Parathyroid adenoma (tissue), 2 donors: ENCODE results near the gene TRMT44.
A peak's percentile ranks its signal among the peaks of the same experiment; 100 is the strongest.

Source experiments
- H2AFZ ChIP-seq: fragments of 300-600 bp; sonication (generic); one replicate; pipeline ENCODE4 v1.7.0; 2017; ENCODE audit warnings: antibody characterized with exemption, mild to moderate bottlenecking
- H3K27ac ChIP-seq: fragments of 300-600 bp; sonication (generic); one replicate; pipeline ENCODE4 v1.7.0; 2017
- H3K27me3 ChIP-seq: fragments of 300-600 bp; sonication (generic); one replicate; pipeline ENCODE4 v1.7.0; 2017; ENCODE audit warnings: low read length; ENCODE audit not compliant: control insufficient read depth, insufficient read depth
- H3K36me3 ChIP-seq: fragments of 300-600 bp; sonication (generic); one replicate; pipeline ENCODE4 v1.7.0; 2017; ENCODE audit warnings: low read length; ENCODE audit not compliant: control insufficient read depth, insufficient read depth
- H3K4me1 ChIP-seq: fragments of 300-600 bp; sonication (generic); one replicate; pipeline ENCODE4 v1.7.0; 2017; ENCODE audit warnings: control low read depth
- H3K4me2 ChIP-seq: fragments of 300-600 bp; sonication (generic); one replicate; pipeline ENCODE4 v1.7.0; 2017; ENCODE audit warnings: low read length
- H3K4me3 ChIP-seq: fragments of 300-600 bp; sonication (generic); one replicate; pipeline ENCODE4 v1.7.0; 2017; ENCODE audit warnings: low read depth, low read length
- H3K79me2 ChIP-seq: fragments of 300-600 bp; sonication (generic); one replicate; pipeline ENCODE4 v1.7.0; 2017; ENCODE audit warnings: control low read depth
- H3K9ac ChIP-seq: fragments of 300-600 bp; sonication (generic); one replicate; pipeline ENCODE4 v1.7.0; 2017; ENCODE audit warnings: mild to moderate bottlenecking
- H3K9me3 ChIP-seq: fragments of 300-600 bp; sonication (generic); one replicate; pipeline ENCODE4 v1.7.0; 2017; ENCODE audit warnings: low read length; ENCODE audit not compliant: control insufficient read depth
- TF ChIP-seq, protein P1 (sequence below): fragments of 300-600 bp; sonication (generic); IDR thresholded peaks from one replicate; pipeline ENCODE4 v1.7.0; 2017; ENCODE audit warnings: antibody characterized with exemption, mild to moderate bottlenecking
- donor health status: primary hyperparathyroidism.

TRMT44 gene

GRCh38 chr4:8422327-8422726 lies 18.2 kb upstream of the TRMT44 start:
- Histone ChIP-seq H3K27me3 (no peaks in the 10 kb centered on the region), H3K9me3 (no peaks in the 10 kb centered on the region), H3K9ac (no peak overlapping the region), H2AFZ (no peak overlapping the region), H3K27ac (no peak overlapping the region), H3K36me3 (no peaks in the 10 kb centered on the region), H3K79me2 (no peaks in the 10 kb centered on the region), H3K4me2 (no peak overlapping the region), H3K4me1 (no peaks in the 10 kb centered on the region), H3K4me3 (no peak overlapping the region)
- TF ChIP-seq, protein P1, sequence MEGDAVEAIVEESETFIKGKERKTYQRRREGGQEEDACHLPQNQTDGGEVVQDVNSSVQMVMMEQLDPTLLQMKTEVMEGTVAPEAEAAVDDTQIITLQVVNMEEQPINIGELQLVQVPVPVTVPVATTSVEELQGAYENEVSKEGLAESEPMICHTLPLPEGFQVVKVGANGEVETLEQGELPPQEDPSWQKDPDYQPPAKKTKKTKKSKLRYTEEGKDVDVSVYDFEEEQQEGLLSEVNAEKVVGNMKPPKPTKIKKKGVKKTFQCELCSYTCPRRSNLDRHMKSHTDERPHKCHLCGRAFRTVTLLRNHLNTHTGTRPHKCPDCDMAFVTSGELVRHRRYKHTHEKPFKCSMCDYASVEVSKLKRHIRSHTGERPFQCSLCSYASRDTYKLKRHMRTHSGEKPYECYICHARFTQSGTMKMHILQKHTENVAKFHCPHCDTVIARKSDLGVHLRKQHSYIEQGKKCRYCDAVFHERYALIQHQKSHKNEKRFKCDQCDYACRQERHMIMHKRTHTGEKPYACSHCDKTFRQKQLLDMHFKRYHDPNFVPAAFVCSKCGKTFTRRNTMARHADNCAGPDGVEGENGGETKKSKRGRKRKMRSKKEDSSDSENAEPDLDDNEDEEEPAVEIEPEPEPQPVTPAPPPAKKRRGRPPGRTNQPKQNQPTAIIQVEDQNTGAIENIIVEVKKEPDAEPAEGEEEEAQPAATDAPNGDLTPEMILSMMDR: no peak

- Histone ChIP-seq H3K27ac (no peak overlapping the region), H2AFZ (no peak overlapping the region), H3K27me3 (no peaks in the 10 kb centered on the region), H3K4me1 (no peaks in the 10 kb centered on the region), H3K36me3 (no peaks in the 10 kb centered on the region), H3K4me3 (no peak overlapping the region), H3K9me3 (no peaks in the 10 kb centered on the region), H3K9ac (no peak overlapping the region), H3K4me2 (no peak overlapping the region), H3K79me2 (no peaks in the 10 kb centered on the region)
- TF ChIP-seq, protein P1: no peak
Observed at GRCh38 chr4:8422786-8423185, 17.8 kb upstream of the TRMT44 start.

- Histone ChIP-seq H3K4me2 (peak overlapping the region; percentile 82), H3K36me3 (no peaks in the 10 kb centered on the region), H3K27me3 (no peaks in the 10 kb centered on the region), H3K27ac (no peak overlapping the region), H3K4me3 (peak overlapping the region; percentile 72), H3K9me3 (no peaks in the 10 kb centered on the region), H3K9ac (no peak overlapping the region), H2AFZ (no peak overlapping the region), H3K4me1 (no peaks in the 10 kb centered on the region), H3K79me2 (peaks cover 4% of the 10 kb centered on the region)
- TF ChIP-seq, protein P1: no peak
Observed at GRCh38 chr4:8427262-8427661, 13.3 kb upstream of the TRMT44 start.

- Histone ChIP-seq H3K27me3 (no peaks in the 10 kb centered on the region), H3K4me1 (no peaks in the 10 kb centered on the region), H3K4me3 (peak overlapping the region; percentile 72), H2AFZ (peak overlapping the region; percentile 81), H3K4me2 (peak overlapping the region; percentile 82), H3K9ac (no peak overlapping the region), H3K36me3 (no peaks in the 10 kb centered on the region), H3K27ac (peak overlapping the region; percentile 33), H3K9me3 (no peaks in the 10 kb centered on the region), H3K79me2 (peaks cover 4% of the 10 kb centered on the region)
- TF ChIP-seq, protein P1: no peak
Observed at GRCh38 chr4:8427761-8428287, 12.8 kb upstream of the TRMT44 start.
